ENCODE results near the gene PLPP2.
A peak's percentile ranks its signal among the peaks of the same experiment; 100 is the strongest.
"Not testable (repeated sequence)": the region's sequence is repeated elsewhere in the genome, so short reads cannot be mapped to it uniquely, and the experiment has no call there.

Gene PLPP2

GRCh38 chr19:292281-292884, 1.2 kb upstream of the PLPP2 start:
- no peak for DNase-seq

DNA sequence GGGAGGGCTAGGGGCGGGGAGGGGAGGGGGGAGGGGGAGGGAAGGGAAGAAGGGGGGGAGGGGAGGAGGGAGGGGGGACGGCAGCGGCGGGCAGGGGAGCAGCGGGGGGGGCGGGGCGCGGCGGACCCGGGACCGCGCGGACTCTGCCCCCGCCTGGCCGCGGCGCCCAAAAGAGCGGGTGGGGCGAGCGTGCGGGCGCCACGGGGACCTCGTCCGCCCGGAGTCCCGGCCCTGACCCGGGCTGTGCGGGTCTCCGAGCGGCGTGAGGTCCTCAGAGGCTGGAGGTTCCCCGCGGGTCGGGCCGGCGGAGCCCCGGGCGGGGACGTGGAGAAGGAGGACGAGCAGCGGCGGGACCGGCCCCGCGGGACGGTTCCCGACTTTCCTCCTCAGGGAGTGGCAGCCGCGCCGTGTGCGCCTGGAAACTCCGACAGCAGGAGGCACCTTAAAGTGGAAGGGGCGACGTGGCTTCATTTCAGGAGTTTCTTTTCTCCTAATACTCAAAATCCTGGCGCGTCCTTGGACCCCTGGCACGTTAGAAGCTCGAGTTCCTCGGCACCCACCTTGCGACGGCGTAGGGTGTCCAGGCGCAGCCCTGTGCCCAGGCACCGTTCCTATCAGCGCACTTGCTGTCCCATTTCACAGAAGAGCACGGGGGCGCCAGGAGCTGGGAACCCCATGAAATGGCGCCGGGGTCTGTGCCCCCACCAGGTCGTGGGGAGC, 518 bp upstream of the PLPP2 start:
- DNase-seq, result no peak

- DNase-seq, result no peak
These were observed 714 bp downstream of the PLPP2 start for GRCh38 chr19:290372-291005.

- no peak for DNase-seq
These were observed 1.4 kb downstream of the PLPP2 start for GRCh38 chr19:289651-290371.

GRCh38 chr19:288911-289310, 2.3 kb downstream of the PLPP2 start:
- no peak for DNase-seq

DNA sequence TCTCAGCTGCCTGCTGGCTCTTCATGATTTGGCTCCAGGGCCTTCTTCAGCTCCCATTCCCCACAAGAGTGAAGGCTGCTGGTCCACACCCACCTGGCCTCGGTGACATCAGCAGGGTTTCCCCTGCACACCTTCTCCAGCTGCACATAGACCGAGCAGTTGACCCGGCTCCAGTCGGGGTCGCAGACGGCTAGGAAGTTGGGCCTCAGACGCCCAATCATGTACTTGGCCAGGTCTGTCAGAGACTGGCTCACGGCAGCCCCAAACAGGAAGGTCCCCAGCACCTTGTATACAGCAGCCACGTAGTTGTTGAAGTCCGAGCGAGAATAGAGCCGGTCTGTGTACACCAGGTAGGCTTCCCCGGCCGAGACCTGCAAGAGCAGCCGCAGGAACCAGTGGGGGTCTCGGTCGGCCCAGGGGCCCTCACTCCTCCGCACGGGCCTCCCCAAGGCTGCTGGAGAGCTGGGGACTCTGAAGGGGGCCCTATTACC, 3.8 kb downstream of the PLPP2 start:
- DNase-seq, result no peak

- DNase-seq, result no peak
These were observed 7.8 kb downstream of the PLPP2 start for GRCh38 chr19:283395-283794.

GRCh38 chr19:282501-282900, 8.7 kb downstream of the PLPP2 start:
- DNase-seq, result no peak

DNA sequence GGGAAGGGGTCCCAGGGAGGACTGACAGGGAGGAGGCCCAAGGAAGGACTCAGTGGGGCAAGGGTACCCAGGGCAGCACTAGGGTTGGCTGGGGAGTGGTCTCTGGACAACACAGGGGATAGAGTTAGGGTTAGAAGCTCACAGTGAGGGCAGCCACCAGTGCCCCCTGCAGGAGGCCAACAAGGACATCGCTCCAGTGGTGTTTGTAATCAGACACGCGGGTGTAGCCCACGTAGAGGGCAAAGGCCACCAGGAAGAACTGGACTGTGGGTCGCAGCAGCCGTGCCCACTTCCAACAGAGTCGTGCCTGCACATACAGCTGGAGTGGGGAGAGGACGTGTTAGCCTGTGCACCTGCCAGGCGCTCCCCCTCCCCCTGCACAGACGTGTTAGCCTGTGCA, 9.2 kb downstream of the PLPP2 start:
- no peak for DNase-seq

GRCh38 chr19:281156-281853, 9.9 kb downstream of the PLPP2 start:
- DNase-seq, result no peak

- DNase-seq, result no peak
These were observed 10.6 kb downstream of the PLPP2 start for GRCh38 chr19:280541-281009.

- DNase-seq, result no peak
These were observed 11.5 kb downstream of the PLPP2 start for GRCh38 chr19:279656-280055.

DNA sequence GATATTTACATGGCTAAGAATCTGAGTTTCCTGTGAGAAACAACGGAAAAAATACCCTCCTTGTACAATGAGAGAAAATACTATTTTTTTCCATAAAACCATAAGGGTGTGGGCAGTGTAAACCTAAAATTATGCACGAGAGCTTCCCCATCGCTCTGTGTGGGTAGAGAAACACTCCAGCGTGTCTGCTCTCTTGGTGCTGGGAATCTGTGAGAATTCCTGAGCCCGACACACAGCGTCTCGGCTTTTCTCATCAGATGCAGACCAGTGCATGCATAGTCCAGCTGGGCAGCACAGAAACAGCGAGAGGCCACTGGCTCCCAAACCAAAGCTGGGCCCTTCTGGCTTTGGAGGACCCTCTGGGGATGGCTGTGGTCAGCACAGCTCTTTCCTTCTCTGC, 12.0 kb downstream of the PLPP2 start:
- DNase-seq, result no peak

GRCh38 chr19:277581-278165, 13.5 kb downstream of the PLPP2 start:
- DNase-seq, result peak; percentile 32

DNA sequence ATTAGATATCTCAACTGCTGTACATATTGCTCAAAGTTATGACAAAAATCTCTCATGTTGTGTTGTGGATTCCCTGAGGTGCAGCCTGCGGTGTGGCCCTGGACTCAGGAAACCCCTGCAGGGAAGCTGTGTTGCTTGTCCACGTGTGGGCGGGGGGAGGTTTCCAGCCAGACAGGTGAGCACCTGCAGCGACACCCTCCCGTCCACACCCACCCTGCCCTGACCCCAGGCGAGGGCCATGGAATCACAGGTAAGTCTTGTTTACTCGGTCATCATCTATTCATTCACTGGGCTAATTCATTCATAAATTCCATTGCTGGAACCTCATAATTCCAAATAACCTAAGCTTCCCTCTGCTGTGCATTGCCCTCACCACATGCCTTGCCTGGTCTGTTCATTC, 14.1 kb downstream of the PLPP2 start:
- DNase-seq, result no peak

DNA sequence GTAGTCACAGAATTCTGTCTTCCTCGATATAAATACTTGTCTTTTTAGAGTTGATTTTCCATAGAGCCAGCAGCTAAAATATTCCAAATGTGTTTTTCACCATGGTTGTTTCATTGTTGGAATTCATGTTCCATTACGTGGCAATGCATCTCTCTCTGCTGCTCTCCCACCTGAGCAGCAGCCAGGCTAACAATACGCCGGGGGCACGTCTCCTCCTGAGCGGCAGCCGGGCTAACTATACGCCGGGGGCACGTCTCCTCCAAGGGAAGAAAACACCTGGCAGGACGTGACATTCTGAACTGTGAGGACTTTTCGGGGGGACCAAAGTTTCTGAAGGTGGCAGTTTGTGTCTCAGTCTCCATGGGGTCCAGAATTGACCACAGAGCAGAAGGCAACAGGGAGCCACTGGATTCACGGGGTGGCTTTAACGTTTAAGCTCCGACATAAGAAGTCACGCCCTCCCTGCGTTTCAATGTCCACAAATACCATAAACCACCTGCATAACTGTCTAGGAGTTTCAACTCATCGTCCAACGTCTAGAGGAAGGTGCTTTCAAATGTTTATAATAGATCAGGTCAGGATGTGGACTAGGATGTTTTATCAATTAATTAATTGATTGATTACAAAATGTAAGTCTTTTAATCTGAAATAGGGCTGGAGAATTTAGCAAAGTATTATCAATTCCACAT, 15.1 kb downstream of the PLPP2 start:
- DNase-seq, result no peak

DNA sequence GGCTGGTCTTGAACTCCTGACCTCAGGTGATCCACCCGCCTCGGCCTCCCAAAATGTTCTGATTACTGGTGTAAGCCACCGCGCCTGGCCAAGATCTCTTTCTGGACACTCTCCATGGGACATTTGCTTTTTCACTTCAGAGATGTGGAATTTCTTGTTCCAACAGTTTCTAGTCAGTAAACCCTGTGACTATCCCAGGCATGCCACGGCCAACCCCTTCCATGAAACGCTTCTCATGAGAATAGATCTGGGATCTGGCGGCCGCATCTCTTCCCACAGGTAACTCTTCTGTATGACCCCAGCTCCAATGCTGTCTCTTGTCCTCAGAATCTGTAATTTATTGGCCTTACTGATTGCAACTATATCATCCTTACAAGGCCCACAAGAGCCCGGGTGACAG, 16.2 kb downstream of the PLPP2 start:
- DNase-seq, result no peak

DNA sequence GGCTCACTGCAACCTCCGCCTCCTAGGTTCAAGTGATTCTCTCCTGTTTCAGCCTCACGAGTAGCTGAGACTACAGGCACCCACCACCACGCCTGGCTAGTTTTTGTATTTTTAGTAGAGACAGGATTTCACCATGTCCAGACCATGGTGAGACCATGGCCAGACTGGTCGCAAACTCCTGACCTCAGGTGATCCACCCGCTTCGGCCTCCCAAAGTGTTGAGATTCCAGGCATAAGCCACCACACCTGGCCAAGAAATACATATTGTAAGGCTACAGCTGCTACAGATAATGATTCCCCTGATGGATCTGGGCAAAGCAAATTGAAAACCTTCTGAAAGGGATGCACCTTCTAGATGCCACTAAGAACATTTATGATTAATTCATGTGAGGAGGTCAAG, 17.8 kb downstream of the PLPP2 start:
- DNase-seq, result no peak

GRCh38 chr19:271856-272255, 19.3 kb downstream of the PLPP2 start:
- no peak for DNase-seq

GRCh38 chr19:270766-271318, 20.4 kb downstream of the PLPP2 start:
- not testable (repeated sequence) for DNase-seq

GRCh38 chr19:269241-269640, 22.0 kb downstream of the PLPP2 start:
- DNase-seq, result no peak

Data from fibroblast of upper back skin (primary cell).